Ovary (tissue), 3 donors: ENCODE data around the gene TDRKH.

ENCODE experiments used
- CTCF ChIP-seq, 3 donors: fragments of 450-650 bp in 2 of 3; fragments of 200-600 bp in 1 of 3; IDR thresholded peaks; one replicate each; pipeline versions ENCODE4 v1.5.1 to v1.8.0; 2016 to 2022; ENCODE audit warnings: antibody characterized with exemption in 3 of 3, mild to moderate bottlenecking in 1 of 3
- EP300 ChIP-seq: sonication (generic); formaldehyde crosslinking; IDR thresholded peaks from one replicate; pipeline ENCODE4 v1.6.1; 2017; ENCODE audit warnings: antibody characterized with exemption
- POLR2A ChIP-seq: fragments of 450-650 bp; IDR thresholded peaks from one replicate; pipeline ENCODE4 v1.6.1; 2017; ENCODE audit warnings: antibody characterized with exemption, mild to moderate bottlenecking, moderate library complexity
- donor health status: DM: no; HTN: no; CAD: no.

GRCh38 chr1:151816548-151817352, 26.4 kb upstream of the TDRKH start:
- TF ChIP-seq CTCF (IDR thresholded peaks at IDR 0.05) (no peak), POLR2A (no peak), EP300 (no peak)
